Thyroid gland (tissue), 4 donors: ENCODE data around the gene VWDE.

Experiments used
- POLR2A ChIP-seq, 2 donors: fragments of 450-650 bp; IDR thresholded peaks; one replicate each; pipeline ENCODE4 v1.6.1; 2017; ENCODE audit warnings: antibody characterized with exemption in 2 of 2, mild to moderate bottlenecking in 2 of 2, moderate library complexity in 1 of 2
- TF ChIP-seq, protein P1 (sequence below), 6 experiments: fragments of 200-600 bp in 3 of 6; fragments of 450-650 bp in 3 of 6; sonication (generic) in 3 of 6; IDR thresholded peaks; one replicate each; pipeline ENCODE4 v1.5.1; 2016 to 2019; ENCODE audit warnings: antibody characterized with exemption in 6 of 6, mild to moderate bottlenecking in 2 of 6, inconsistent platforms in 1 of 6, moderate library complexity in 1 of 6

GRCh38 chr7:12303062-12303461, 100.6 kb downstream of the VWDE start:
- TF ChIP-seq, protein P1, sequence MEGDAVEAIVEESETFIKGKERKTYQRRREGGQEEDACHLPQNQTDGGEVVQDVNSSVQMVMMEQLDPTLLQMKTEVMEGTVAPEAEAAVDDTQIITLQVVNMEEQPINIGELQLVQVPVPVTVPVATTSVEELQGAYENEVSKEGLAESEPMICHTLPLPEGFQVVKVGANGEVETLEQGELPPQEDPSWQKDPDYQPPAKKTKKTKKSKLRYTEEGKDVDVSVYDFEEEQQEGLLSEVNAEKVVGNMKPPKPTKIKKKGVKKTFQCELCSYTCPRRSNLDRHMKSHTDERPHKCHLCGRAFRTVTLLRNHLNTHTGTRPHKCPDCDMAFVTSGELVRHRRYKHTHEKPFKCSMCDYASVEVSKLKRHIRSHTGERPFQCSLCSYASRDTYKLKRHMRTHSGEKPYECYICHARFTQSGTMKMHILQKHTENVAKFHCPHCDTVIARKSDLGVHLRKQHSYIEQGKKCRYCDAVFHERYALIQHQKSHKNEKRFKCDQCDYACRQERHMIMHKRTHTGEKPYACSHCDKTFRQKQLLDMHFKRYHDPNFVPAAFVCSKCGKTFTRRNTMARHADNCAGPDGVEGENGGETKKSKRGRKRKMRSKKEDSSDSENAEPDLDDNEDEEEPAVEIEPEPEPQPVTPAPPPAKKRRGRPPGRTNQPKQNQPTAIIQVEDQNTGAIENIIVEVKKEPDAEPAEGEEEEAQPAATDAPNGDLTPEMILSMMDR (IDR thresholded peaks at IDR 0.05): no peak
- no peak for TF ChIP-seq POLR2A (IDR thresholded peaks at IDR 0.05)
